Fibroblast of lung (primary cell): ENCODE results near the gene SDR39U1. TPM values are rescaled to one million over a fixed set of nuclear protein-coding genes. Genes with fewer than 3 reads are reported as not detected.

Experiments used
- DNase-seq, 2 donors: peaks; one replicate each; pipeline versions ENCODE4 v3.0.0 to v3.0.0-alpha.2; 2010; ENCODE audit warnings: low read depth in 2 of 2
- H2AFZ ChIP-seq: 2 replicates; pipeline ENCODE4 v1.5.1; 2012; ENCODE audit warnings: low read length, control low read depth, inconsistent platforms
- H3K27ac ChIP-seq: 2 replicates; pipeline ENCODE4 v1.5.1; 2011; ENCODE audit warnings: low read length, control low read depth; ENCODE audit not compliant: insufficient read depth
- H3K27me3 ChIP-seq: 2 replicates; pipeline ENCODE4 v1.5.1; 2011; ENCODE audit warnings: mild to moderate bottlenecking, low read length; ENCODE audit not compliant: control insufficient read depth, insufficient read depth
- H3K36me3 ChIP-seq: 2 replicates; pipeline ENCODE4 v1.5.1; 2011; ENCODE audit warnings: low read length; ENCODE audit not compliant: control insufficient read depth, insufficient read depth
- H3K4me1 ChIP-seq: 2 replicates; pipeline ENCODE4 v1.5.1; 2011; ENCODE audit warnings: low read length; ENCODE audit not compliant: control insufficient read depth, insufficient read depth; ENCODE audit errors: extremely low read depth
- H3K4me2 ChIP-seq: 2 replicates; pipeline ENCODE4 v1.5.1; 2011; ENCODE audit warnings: low read length, control low read depth; ENCODE audit not compliant: insufficient read depth; ENCODE audit errors: extremely low read depth
- H3K4me3 ChIP-seq, 4 experiments: fragments of 200-600 bp in 1 of 4; sonication (generic) in 1 of 4; replicated peaks in 1 of 4; 2 replicates each; pipeline ENCODE4 v1.5.1; 2011 to 2016; ENCODE audit warnings: low read length in 4 of 4, low read depth in 3 of 4, mild to moderate bottlenecking in 3 of 4, control low read depth in 2 of 4, inconsistent platforms in 1 of 4, mixed read lengths in 1 of 4; ENCODE audit not compliant: insufficient read depth in 1 of 4; ENCODE audit errors: control extremely low read depth in 1 of 4
- H3K79me2 ChIP-seq: 2 replicates; pipeline ENCODE4 v1.5.1; 2012; ENCODE audit warnings: mild to moderate bottlenecking, low read length, inconsistent platforms; ENCODE audit not compliant: control insufficient read depth, insufficient read depth
- H3K9ac ChIP-seq: 2 replicates; pipeline ENCODE4 v1.5.1; 2011; ENCODE audit warnings: mild to moderate bottlenecking, low read length, control low read depth; ENCODE audit not compliant: insufficient read depth
- H3K9me3 ChIP-seq: 2 replicates; pipeline ENCODE4 v1.5.1; 2012; ENCODE audit warnings: low read depth, low read length; ENCODE audit not compliant: control insufficient read depth, insufficient read depth
- H4K20me1 ChIP-seq: 2 replicates; pipeline ENCODE4 v1.5.1; 2011; ENCODE audit warnings: low read length; ENCODE audit not compliant: control insufficient read depth, insufficient read depth; ENCODE audit errors: extremely low read depth
- EZH2 ChIP-seq: IDR thresholded peaks from 2 replicates; pipeline ENCODE4 v1.5.1; 2012; ENCODE audit warnings: low read length, control low read depth, mild to moderate bottlenecking; ENCODE audit errors: missing control alignments
- polyA plus RNA-seq, 2 donors: library from polyadenylated mRNA; depleted of rRNA in 1 of 2; stranded (reverse) in 1 of 2; unstranded in 1 of 2; fragments of >200 nt; gene quantifications; 2 replicates each; pipeline ENCODE4 v1.2.1, GENCODE V29; 2011 to 2012; ENCODE audit warnings: missing spikeins in 1 of 2
- total RNA-seq: library from RNA; depleted of rRNA; stranded (reverse); fragments of >200 nt; gene quantifications from 2 replicates; pipeline ENCODE4 v1.2.1, GENCODE V29; 2014
- TF ChIP-seq, protein P1 (sequence below), 2 donors: IDR thresholded peaks in 1 of 2; conservative IDR thresholded peaks in 1 of 2; 1 replicate in 1 of 2; 2 replicates in 1 of 2; pipeline ENCODE4 v1.5.1; 2011 to 2012; ENCODE audit warnings: low read length in 2 of 2, control low read depth in 1 of 2, inconsistent platforms in 1 of 2, low read depth in 1 of 2, mild to moderate bottlenecking in 1 of 2

Gene SDR39U1
- total and polyA plus RNA-seq, 2 donors (not counting 1 experiment from before 2014, with no cell fraction given): 9.9 to 24.7 TPM

GRCh38 chr14:24414732-24415420 lies 27.7 kb downstream of the SDR39U1 start:
- H3K9me3 ChIP-seq: no peaks in the 10 kb centered on the region

GRCh38 chr14:24414077-24414476 lies 28.5 kb downstream of the SDR39U1 start:
- H3K9ac ChIP-seq: no peak overlapping the region
- no peaks in the 10 kb centered on the region for H3K9me3 ChIP-seq
- H3K4me3 ChIP-seq: no peak overlapping the region
- H3K27ac ChIP-seq: no peak overlapping the region
- no peak overlapping the region for H2AFZ ChIP-seq
- TF ChIP-seq, protein P1, sequence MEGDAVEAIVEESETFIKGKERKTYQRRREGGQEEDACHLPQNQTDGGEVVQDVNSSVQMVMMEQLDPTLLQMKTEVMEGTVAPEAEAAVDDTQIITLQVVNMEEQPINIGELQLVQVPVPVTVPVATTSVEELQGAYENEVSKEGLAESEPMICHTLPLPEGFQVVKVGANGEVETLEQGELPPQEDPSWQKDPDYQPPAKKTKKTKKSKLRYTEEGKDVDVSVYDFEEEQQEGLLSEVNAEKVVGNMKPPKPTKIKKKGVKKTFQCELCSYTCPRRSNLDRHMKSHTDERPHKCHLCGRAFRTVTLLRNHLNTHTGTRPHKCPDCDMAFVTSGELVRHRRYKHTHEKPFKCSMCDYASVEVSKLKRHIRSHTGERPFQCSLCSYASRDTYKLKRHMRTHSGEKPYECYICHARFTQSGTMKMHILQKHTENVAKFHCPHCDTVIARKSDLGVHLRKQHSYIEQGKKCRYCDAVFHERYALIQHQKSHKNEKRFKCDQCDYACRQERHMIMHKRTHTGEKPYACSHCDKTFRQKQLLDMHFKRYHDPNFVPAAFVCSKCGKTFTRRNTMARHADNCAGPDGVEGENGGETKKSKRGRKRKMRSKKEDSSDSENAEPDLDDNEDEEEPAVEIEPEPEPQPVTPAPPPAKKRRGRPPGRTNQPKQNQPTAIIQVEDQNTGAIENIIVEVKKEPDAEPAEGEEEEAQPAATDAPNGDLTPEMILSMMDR (conservative IDR thresholded peaks at IDR 0.05 in 1 of 2, IDR thresholded peaks at IDR 0.05 in 1 of 2; ENCODE audit: low read depth in 1 of 2, low read length in 2 of 2): no peak
- TF ChIP-seq EZH2: no peak
- no peaks in the 10 kb centered on the region for H3K79me2 ChIP-seq
- H3K4me2 ChIP-seq: no peak overlapping the region
- peaks cover 1% of the 10 kb centered on the region for H3K27me3 ChIP-seq
- no peak for DNase-seq
- no peaks in the 10 kb centered on the region for H3K36me3 ChIP-seq
- no peaks in the 10 kb centered on the region for H4K20me1 ChIP-seq
- H3K4me1 ChIP-seq: no peaks in the 10 kb centered on the region

More at GRCh38 chr14:24414732-24415420, 27.7 kb downstream of the SDR39U1 start:
- Histone ChIP-seq H3K79me2 (no peaks in the 10 kb centered on the region), H3K36me3 (no peaks in the 10 kb centered on the region), H3K9ac (no peak overlapping the region), H3K27ac (no peak overlapping the region), H4K20me1 (no peaks in the 10 kb centered on the region), H3K4me2 (no peak overlapping the region), H3K27me3 (peaks cover 4% of the 10 kb centered on the region), H3K4me1 (no peaks in the 10 kb centered on the region), H3K4me3 (no peak overlapping the region), H2AFZ (no peak overlapping the region)
- TF ChIP-seq, protein P1 (conservative IDR thresholded peaks at IDR 0.05 in 1 of 2, IDR thresholded peaks at IDR 0.05 in 1 of 2; ENCODE audit: low read depth in 1 of 2, low read length in 2 of 2): no peak
- no peak for TF ChIP-seq EZH2
- no peak for DNase-seq

- H3K79me2 ChIP-seq: no peaks in the 10 kb centered on the region
- H3K4me1 ChIP-seq: no peaks in the 10 kb centered on the region
- TF ChIP-seq EZH2: no peak
- TF ChIP-seq, protein P1 (conservative IDR thresholded peaks at IDR 0.05 in 1 of 2, IDR thresholded peaks at IDR 0.05 in 1 of 2; ENCODE audit: low read depth in 1 of 2, low read length in 2 of 2): peak; percentile 82
- DNase-seq: peak; percentile 41 to 72
- H3K27me3 ChIP-seq: no peaks in the 10 kb centered on the region
- H2AFZ ChIP-seq: no peak overlapping the region
- H3K4me3 ChIP-seq: no peak overlapping the region
- no peak overlapping the region for H3K4me2 ChIP-seq
- H3K27ac ChIP-seq: no peak overlapping the region
- H3K9me3 ChIP-seq: no peaks in the 10 kb centered on the region
- H3K9ac ChIP-seq: no peak overlapping the region
- no peaks in the 10 kb centered on the region for H3K36me3 ChIP-seq
- no peaks in the 10 kb centered on the region for H4K20me1 ChIP-seq
Observed at GRCh38 chr14:24411443-24412389, 30.9 kb downstream of the SDR39U1 start.
